ENCODE measurements around the gene ME1.
"Not testable (repeated sequence)": the region's sequence is repeated elsewhere in the genome, so short reads cannot be mapped to it uniquely, and the experiment has no call there.

ME1 gene

DNA sequence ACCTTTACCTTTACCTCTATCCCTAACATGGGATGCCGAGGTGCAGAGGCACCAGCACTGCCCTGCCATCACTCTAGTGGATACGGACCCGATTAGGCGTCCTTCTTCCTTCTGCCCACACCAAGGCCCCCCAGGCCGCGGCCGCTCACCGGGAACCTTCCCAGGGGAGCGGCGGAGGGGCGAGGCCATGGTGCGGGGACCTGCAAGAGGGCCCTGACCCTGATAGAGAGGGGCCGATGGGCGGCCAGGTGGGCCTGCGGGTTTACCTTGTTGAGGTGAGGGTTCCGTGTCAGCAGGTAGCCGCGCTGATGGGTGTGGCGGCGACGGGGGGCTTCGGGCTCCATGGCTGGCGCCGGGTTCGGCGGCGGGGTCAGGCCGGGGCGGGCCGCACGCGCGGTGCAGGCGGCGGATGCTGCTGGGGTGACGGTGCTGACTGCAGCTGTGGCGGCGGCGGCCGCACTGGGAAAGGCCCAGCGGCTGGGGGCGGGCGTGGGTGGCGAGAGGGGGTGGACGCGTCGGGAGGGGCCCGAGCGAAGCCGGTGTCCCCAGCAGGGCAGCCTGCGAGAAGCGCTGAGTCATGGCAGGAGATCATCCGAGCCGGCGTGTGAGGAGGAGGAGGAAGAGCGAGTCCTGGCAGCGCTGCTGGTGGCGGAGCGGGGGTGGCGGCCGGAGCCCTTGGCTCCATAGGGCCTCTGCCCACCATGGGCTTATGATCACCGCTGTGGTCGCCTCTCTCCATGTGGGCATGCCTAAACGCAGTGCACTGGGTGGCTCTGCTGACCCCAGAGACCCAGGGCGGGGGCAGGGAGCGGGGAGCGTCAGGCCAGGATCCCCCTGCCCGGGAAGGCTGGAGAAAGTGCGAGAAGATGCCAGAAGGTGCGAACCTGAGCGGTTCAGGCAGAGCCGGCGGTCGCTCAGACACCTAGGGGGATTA lies at the start of gene ME1:
Gene ME1 (minus strand): TSS at position 441 of the 934 bp plus-strand sequence. CDS start 97 bp downstream, at position 344.
- peak; percentile 62 to 74 for DNase-seq

- no peak for DNase-seq
Measured at GRCh38 chr6:83480470-83480869, 49.6 kb upstream of the ME1 start.

GRCh38 chr6:83479389-83479788 lies 48.5 kb upstream of the ME1 start:
- no peak for DNase-seq

DNA sequence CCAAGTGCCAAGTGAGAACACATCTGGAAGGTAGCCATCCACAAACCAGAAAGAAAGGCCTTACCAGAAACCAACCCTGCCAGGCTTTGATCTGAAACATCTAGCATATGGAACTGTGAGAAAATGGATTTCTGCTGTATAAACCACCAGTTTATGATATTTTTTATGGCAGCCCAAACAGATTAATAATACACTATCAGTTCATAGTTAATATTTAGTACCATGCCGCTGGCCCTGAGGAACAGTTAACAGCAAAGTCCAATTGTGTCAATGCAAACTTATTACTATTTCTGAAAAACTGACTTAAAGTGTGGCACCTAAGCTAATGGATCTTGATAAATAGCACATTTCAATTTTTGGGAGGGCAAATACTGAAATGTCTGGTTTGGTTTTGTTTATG lies 46.1 kb upstream of the ME1 start:
- DNase-seq = no peak

- no peak for DNase-seq
Measured at GRCh38 chr6:83474309-83474708, 43.5 kb upstream of the ME1 start.

- DNase-seq = no peak
Measured at GRCh38 chr6:83472767-83473166, 41.9 kb upstream of the ME1 start.

DNA sequence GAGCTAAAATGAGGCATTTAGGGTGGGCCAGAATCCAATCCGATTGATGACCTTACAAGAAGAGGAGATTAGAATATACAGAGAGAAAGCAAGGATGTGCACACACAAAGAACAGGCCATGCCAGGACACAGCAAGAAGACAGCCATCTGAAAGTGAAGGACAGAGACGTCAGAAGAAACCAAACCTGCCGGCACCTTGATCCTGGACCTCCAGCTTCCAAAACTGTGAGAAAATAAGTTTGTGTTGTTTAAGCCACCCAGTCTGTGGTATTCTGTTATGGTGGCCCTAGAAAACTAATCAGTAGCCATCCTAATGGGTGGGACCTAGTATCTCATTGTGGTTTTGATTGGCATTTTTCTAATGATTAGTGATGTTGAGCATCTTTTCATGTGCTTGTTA lies 39.7 kb upstream of the ME1 start:
- no peak for DNase-seq

DNA sequence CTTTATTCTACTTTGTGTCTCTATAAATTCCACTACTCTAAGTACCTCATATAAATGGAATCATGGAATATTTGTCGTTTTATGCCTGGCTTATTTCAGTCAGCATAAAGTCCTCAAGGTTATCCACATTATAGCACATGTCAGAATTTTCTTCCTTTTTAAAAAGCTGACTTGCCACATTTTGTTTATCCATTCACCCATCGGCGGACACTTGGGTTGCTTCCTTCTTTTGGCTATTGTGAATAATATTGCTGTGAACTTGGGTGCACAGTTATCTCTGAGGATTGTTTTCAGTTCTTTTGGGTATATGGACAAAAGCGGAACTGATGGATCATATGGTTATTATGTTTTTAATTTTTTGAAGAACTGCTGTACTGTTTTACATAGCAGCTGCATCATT lies 39.1 kb upstream of the ME1 start:
- no peak for DNase-seq

- DNase-seq = peak; percentile 27 to 35
Measured at GRCh38 chr6:83467620-83468036, 36.8 kb upstream of the ME1 start.

- DNase-seq = no peak
Measured at GRCh38 chr6:83466328-83466727, 35.5 kb upstream of the ME1 start.

DNA sequence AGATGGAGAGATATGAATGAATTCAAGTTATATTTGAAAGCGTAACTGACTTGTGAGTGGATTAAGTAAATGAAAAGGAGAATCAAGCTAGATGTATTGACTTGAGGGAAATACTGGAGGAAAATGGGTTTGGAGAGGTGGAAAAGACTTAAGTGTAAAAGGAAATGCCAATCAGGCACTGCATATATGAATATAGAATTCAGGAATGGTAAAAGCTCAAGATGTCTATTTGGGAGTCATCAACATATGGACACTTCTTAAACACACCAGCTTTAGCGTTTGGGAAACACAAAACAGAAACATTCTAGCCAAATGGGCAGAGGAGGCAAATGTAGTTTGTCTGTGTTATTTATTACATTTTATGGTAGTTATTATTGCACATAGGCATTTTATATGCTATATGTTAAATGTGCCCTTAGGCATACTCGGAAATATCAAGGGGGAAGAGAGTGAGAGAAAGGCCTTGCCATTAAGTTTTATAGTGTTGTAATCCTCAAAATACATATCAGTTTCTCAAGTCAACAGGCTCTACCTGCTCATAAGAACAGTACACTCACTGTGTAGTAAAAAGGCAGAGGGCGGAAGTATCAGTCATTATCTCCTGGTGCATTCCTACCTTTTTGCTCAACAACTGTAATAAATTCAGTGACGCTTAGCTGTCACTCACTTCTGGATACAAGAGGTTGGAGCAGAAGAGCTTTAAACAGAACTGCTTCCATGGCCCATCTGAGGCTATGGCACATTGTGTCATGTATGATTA lies 33.7 kb upstream of the ME1 start:
- DNase-seq = no peak

GRCh38 chr6:83463886-83464285 lies 33.0 kb upstream of the ME1 start:
- DNase-seq = no peak

- DNase-seq = no peak
Measured at GRCh38 chr6:83462524-83462923, 31.7 kb upstream of the ME1 start.

- no peak for DNase-seq
Measured at GRCh38 chr6:83461438-83461837, 30.6 kb upstream of the ME1 start.

GRCh38 chr6:83459663-83460062 lies 28.8 kb upstream of the ME1 start:
- DNase-seq = no peak

DNA sequence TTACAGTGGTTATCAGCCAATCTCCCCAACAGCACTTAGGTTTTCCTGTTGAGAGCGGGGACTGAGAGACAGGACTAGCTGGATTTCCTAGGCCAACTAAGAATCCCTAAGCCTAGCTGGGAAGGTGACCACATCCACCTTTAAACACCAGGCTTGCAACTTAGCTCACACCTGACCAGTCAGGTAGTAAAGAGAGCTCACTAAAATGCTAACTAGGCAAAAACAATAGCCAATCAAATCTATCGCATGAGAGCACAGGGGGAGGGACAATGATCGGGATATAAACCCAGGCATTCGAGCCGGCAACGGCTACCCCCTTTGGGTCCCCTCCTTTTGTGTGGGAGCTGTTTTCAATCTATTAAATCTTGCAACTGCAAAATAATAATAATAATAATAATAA lies 19.2 kb upstream of the ME1 start:
- DNase-seq = not testable (repeated sequence)

GRCh38 chr6:83444086-83444699 lies 13.3 kb upstream of the ME1 start:
- DNase-seq = not testable (repeated sequence)

DNA sequence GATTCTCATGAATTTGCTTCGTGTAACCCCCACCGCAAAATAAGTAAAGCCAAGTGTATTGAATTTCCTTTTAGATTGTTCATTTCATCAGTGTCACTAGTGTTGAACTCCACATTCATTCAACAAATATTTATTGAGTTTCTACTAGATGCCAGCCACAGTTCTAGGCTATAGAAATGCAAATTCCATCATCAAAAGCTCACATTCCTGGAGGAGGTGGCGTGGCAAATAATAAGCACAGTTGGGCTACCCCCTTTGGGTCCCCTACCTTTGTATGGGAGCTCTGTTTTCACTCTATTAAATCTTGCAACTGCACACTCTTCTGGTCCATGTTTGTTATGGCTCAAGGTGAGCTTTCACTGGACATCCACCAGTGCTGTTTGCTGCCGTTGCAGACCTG lies 12.7 kb upstream of the ME1 start:
- DNase-seq = no peak

- no peak for DNase-seq
Measured at GRCh38 chr6:83442752-83443151, 11.9 kb upstream of the ME1 start.

GRCh38 chr6:83439201-83439600 lies 8.3 kb upstream of the ME1 start:
- no peak for DNase-seq

- DNase-seq = no peak
Measured at GRCh38 chr6:83436674-83437073, 5.8 kb upstream of the ME1 start.

GRCh38 chr6:83433177-83433576 lies 2.3 kb upstream of the ME1 start:
- no peak for DNase-seq

- no peak for DNase-seq
Measured at GRCh38 chr6:83432636-83433035, 1.8 kb upstream of the ME1 start.
